Measurements from ENCODE around the gene TTC31.

Gene TTC31

DNA sequence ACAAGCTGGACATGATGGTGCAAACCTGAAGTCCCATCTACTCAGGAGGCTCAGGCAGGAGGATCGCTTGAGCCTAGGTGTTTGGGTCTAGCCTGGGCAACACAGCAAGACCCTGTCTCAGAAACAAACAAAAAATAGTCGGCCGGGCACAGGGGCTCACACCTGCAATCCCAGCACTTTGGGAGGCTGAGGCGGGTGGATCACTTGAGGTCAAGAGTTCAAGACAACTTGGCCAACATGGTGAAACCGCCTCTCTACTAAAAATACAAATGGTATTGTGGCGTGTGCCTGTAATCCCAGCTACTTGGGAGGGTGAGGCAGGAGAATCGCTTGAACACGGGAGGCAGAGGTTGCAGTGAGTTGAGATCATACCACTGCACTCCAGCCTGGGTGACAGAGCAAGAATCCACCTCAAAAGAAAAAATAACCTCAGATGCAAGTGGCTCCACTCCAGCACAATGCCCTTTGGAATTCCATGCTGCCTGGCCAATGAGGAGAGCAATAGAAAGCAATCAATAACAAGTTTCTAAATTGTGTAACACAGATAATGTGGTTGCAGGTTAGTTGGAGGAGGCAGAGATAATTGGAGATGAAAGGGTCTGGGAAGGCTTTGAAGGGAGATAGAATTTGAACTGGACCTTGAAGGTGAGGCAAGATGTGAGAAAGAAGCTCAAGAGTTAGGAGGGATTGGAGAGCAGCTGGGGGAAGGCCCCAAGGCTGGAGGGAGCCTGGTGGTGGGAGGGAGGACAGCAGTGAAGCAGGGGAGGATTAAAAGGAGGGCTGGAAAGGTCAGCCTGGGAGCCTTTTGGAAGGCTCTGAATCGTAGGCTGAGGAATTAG, 6.0 kb downstream of the TTC31 start:
- DNase-seq = no peak

DNA sequence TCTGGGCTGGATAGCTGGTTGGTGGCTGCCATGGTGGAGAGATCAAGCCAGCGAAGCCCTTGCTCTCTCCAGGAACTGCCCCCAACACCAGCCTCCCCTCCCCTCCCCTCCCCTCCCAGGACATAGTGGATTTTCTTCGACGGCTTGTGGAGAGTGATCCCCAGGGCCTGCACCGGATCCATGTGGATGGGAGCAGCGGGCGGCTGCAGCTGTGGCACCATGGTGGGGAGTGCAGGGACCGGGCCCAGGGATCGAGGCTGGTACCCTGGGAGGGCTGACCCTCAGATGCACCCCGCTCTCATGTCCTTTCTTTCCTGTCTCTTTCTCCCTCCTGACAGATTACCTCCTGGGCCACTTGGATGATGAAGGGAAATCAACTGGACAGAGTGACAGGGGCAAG, 7.0 kb downstream of the TTC31 start:
- DNase-seq = no peak

DNA sequence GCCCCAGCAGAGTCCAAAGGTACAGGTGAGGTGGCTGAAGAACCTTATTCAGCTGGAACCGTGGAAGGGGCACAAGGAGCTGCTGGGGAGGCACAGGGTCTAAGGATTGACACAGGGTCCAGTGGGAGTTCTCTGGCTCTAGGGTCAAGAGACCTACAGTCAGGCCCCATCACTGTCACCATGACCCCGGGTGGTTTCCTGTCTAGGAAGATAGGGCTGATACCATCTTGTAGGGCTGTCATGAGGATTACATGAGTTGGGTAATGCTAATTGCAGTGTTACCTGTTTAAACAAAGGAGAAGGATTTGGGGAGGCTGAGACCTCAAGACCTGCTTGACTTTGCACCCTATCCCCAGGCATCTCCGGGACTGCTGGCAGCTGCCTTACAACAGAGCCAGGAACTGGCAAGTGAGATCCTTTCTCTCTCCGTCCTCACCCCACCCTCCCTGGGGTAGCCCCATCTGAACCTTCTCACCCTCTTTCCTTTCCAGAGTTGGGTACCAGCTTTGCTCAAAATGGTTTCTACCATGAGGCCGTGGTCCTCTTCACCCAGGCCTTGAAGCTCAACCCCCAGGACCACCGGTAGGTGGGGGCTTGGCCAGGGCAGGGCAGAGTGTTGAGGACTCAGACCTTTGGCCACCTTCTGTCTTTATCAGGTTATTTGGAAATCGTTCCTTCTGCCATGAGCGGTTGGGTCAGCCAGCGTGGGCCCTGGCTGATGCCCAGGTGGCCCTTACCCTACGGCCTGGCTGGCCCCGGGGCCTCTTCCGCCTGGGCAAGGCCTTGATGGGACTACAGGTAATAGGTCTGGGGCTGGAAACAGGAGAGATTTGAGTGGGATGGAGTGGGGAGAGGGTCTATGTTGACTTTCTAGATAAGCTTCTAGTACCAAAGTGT, 9.0 kb downstream of the TTC31 start:
- no peak for DNase-seq

DNA sequence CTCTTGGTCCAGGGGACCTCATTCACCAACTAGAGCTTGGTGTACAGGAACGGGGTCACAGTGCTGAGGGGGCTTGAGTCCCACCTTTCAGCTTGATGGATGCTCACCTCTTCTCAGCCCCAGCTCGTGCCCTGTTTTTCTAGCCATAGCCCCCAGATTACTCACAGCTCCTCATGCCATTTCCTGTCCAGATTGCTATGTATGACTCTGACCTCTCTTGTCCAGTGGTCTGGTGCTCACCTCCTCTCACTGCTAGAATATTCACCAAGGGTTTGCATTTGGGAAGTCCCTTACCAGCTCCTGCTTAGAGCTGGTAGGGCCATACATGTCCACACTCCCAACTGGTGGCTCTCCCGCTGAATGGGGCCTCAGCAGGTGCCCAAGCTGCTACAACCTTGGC, 10.7 kb downstream of the TTC31 start:
- DNase-seq = no peak

DNA sequence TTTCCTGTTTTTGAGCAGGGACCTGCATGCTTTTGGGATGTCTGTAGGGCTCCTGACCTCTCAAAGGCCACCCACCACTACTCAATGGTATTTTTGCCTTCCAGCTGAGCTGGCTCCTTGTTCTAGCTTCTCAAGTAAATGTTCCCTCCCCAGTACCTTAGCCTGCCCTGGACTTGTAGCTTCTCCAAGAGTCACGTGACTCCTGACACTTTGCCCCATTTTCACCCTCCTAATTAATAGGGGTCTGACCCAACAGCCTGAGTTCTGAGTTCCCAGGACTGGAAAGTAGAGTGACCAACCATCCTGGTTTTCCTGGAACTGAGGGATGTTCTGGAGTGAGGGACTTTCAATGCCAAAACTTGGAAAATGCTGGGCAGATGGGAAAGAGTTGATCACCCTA, 12.6 kb downstream of the TTC31 start:
- DNase-seq = no peak

DNA sequence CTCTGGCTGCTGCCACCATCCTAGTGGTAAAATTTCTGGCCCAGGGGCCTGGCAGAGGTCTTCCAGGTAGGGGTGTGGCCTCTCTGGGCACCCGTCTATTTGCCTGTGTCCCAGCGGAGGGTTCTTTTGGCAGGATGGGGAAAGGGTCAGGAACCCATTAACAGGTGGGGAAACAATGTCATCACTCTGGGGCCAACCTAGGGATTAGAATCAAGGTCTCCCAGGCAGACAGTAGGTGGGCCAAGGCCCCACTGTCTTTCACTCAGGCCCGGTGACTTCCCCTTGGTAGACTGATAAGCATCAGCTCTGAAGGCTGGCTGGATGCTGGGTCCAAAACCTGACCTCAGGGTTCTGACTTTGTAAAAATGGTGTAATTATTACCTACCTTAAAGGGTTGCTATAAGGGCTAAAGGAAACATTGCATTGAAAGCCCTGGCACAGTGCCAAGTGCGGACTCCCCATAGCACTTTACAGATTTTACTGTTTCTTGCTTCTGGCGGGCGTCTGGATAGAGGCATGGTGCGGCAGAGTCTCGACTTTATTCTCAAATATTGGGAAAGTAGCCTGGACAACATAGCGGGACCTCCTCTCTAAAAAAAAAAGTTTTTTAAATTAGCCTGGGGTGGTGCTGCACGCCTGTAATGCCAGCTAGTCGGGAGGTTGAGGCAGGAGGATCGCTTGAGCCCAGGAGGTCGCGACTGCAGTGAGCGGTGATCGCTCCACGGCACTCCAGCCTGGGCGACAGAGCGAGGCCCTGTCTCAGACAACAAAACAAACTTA, 14.3 kb downstream of the TTC31 start:
- no peak for DNase-seq

DNA sequence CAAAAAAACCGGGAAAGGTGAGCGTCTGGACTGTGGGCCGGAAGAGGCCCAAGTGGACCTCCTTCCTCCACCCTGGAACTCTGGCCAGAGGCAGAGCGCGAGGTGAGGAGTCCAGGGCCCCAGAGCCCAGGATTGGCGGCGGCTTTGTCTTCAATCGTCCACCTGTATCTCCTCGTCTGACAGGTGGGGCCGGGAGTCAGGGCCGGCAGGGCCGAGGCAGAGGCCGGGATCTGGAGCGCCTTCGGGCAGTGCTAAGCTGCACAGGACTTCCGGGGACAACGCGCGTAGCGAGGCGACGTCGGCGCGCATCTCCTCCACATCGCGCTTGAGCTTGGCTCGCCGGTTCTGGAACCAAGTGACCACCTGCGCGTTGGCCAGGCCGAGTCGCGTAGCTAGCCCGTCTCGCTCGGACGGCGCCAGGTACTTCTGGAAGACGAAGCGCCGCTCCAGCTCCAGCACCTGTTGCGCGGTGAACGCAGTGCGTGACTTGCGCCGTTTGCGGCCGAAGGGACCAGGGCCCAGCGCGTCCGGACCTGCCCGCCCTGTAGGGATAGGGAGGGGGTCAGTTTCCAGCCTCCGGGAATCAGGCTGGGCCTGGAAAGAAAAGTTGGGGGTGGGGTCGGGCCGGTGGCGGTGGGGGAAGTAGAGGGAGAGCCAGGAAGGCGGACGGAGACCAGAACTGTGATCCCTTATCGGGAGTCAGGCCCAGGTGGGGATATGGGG, 15.1 kb downstream of the TTC31 start:
- DNase-seq = peak in 1 of 2 experiments; percentile 38

DNA sequence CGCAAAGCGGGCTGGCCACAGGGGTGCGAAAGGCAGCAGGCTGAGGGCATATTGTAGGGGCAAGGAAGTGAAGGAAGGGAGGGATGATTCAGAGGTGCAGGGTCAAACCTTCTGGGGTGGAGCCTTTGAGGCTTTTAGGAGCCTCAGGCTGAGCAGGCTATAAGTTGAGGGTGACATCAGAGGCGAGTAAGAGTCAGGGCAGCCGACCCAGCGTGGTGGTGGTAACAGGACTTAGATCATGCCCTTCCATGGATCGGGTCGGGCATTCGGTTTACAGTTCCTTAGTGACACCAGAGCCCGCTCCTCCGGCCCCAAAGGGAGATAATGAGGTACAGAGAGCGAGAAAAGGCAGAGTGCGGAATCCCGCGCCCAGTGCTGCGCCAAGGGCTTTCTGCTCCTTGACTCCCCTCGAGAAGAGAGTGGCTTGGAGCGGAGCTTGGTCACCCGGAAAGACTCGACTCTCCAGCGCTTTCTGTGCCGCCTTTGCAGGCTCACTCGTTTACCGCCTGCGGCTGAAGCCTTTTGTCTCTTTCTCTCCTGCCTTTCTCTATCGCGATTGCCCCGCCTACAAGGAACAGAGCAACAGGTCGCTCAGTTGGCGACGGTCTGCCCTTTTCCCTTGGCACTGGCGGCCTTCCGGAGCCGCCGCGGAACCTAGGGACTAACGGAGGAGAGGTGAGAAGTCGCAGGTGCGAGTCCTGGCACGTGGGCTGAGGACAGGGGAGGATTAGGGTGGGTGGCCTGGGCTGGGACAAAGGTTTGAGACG, 15.8 kb downstream of the TTC31 start:
- no peak for DNase-seq

DNA sequence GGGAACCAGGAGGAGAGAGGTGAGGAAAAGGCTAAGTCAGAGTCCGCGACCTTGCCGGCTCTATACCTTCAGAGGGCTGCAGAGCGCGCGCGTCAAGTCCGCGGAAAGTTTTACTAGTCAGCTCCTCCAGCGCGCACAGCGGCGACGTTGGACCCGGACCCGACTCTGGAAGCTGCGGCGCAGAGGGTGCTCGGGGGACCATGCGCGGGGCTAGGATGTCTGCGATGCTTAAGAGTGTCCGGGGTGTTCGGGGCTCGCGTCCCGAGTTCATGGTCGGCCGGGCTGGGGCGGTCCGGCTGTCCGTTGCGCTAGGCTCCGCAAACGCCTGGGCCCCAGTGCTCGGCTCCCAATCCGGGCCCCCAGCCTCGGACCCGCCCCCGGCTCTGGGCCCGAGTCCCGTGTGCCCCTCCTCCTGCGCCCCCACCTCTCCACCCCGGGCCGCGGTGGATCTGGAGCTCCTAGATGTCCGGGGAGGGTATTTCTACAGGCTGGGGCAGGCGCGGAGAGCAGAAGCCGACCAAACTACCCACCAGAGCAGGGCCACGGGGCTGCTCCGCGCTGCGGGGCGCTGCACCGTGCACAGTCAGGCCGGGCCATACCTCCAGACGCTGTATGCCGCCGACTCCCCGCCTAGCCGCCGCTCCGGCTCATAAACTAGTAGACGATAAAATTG, 16.5 kb downstream of the TTC31 start, which contains the start of gene LBX2:
LBX2 (minus strand) TSS at position 337 of the 673 bp plus-strand sequence; CDS start at position 271, 66 bp downstream.
- DNase-seq = peak; percentile 30 to 42

DNA sequence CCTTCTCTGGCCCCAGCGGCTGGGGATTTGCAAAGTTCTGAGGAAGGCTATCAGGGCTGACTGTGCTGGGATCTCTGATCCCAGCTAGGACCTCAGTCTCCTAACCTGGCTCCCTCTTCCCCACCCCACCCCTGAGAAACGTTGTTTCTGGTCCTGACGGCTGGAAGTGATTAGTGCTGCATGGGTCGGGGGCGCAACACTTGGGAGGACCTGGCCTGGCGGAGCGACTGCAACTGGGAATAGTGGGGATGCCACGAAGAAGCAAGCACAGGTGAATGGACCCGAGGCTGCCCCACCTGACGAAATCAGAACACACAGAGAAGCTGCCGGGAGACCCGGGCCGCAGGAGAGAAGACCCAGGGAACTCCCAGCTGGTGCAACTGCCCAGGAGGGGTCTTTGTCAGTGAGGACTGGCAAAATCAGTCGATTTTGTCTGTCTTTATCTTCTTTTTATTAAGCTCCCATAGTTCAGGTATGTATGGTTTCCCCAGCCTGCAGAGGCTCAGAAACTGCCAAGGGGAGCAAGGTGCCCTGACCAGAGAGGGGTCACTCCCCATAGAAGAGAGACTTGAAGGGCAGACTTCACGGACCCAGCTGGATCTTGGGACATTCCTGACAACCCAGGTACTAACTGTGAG, 17.2 kb downstream of the TTC31 start:
- DNase-seq = no peak

DNA sequence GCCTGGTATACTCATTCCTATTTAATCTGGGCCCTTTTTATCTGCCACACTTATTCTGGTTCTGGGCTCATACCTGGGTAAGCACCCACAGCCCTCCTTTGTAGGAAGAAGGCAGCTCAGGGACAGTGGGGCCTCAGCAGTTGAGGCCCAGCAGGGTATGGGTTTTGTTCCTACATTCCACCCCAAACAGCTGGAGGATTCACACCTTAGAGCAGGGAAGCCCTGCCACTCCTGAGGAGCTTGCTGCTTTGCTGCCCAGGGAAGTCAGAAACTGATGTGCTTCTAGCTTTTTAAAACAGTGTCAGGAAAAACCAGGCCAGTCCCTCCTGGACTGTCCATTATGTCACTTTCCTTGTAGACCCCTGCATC, 17.7 kb downstream of the TTC31 start:
- DNase-seq = no peak

DNA sequence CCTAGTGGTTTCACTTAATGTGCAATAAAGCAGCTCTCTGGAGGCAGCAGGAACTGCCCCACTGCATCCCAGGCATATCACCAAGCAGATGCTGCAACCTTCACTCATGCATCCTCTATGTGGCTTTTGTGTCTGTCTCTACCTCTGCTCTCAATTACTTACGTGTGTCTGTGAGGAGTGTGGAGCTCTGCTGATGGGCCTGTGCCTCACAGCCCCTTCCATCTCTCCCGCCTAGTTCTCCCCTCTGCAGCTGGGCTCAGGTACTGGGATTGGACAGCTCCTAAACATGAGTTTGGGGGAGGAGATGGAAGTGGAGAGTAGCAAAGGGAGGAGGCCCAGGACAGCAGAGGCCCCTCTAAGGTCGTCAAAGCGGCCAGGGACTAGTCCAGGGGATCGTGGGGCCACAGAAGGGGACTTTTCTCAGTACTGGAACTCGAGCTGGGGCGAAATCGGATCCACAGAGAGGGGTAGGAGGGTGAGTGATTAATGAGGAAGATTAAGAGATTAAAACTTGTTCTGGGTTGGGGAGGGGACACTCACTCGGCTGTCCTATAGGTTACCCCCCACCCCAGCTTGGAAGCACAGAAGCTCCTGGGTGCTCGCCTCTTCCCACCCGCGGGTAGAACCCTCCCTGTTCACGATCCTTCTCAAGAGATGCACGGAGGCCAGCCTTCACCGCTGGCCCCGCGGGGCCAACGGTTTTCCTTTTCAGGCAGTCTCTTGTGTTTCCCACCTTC, 18.6 kb downstream of the TTC31 start:
- no peak for DNase-seq

DNA sequence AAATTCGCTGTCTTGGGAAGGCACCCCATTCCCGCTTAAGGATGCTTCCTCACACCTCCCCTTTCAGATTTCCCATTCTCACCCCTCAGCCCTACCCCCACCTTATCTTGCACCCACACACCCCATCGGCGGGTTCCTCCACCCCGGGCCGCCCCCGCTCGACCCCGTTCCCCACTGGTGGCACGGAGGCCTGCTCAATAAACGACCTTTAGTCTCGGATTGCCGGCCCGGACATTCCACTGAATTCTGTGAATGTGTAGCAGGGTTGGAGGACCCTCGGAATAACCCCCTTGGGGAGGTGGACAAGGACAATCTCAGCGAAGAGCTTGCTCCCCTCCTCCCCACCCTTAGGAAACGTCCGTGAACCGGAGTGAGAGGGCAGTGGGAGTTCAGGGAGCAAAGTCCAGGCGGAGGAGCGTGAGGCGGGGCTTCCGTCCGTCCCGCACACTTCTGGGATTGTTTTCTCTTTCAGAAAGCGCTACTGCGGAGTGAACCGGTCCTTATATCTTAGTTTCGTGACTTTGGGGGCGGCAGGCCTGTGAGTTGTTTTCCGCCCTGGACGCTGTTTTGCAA, 19.4 kb downstream of the TTC31 start:
- no peak for DNase-seq

DNA sequence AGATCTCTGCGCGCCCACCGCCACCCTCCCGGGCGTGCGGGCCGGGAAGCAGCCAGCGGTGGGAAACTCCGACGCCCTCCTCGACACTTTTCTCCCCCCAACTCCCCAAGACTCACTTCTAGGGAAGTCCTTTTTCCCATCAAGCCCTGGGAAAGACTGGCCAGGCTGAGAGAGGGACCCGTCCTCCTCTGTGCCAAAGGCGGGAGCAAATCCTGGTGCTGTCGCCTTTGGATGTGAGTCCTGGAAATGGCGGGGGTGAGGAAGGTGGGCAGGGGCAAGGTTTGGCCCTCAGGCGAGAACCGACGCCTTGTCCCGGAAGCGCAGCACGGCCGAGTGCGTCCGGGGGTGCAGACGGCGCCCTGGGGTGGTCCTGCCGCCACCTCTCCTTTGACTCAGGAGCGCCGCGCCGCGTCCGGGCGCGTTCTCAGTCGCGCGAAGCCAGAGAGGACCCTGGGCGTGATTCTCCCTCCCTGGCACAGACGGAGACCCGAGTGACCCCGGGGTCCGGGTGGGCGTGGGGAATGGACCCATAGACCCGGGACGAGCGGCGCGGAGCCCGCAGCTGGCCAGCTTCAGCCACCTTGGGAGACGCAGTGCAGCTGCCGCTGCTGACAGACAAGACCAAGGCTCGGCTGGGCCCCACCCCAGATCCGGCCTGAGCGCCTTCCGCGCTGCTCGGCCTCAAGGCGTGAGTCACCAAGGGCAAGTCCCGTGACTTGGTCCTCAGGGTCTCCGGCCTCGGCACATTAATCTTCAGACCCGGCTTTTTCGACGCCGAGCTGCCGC, 20.0 kb downstream of the TTC31 start:
- peak; percentile 21 to 45 for DNase-seq

DNA sequence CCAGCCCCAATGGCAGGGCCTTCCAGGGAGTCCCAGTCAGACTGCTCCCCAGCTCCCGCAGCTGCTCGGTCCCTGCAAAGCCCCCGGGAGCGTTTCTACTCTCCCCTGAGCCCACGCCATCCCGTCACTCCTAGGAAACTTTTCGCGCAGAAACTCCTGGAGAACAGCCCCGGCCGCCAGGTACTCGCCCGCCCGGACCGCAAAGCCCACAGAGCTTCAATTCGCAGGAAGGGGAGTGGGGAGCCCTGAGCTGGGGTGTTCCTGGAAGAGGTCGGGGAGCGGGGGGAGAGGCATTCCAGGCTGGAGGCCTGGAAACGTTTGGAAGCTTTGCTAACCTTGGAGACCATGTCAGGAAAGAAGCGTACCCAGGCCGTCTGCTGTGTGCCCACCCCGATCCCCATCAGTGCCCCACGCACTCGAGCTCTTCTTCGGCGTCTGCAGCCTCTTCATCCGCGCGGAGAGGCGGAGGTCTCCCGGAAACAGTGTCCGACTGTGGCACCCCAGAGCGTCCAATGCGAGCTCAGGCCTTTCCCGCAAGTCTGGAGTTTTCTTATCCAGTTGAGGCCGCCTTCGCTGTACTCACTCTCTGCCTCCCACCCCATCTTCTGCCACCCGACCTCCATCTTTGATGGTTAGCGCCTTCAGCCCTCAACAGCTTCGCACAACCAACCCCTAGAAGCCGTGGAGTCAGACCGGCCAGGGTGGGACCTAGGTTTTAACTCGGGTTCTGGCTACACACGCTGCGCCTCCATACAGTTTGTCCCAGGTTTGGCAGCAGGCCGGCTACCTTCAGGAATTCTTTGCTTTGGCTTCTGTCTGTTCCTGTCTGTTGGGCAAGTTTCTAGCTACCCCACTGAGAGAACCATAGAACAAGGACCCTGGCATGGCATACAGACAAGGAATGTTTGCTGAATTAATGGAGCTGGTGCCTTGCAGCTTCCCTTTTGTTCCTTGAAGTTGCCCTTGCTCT, 20.9 kb downstream of the TTC31 start:
- DNase-seq = no peak

DNA sequence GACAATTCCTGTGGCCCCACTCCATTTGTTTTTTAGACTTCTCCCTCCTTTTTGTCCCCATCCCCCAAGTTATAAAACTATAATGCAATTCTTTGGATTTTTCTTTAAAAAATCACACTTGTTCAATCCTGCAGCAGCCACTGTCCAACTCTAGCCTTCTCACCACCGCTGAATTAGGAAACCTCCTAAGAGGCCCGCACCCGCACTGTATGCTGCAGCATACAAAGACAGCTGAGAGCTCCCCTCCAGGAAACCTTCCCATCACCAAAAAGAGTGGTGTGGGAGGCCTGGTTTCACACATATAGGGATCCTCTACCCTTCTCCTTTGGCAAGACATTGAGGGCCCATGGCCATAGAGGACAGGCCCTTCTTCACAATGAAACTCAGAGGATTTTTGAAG, 21.7 kb downstream of the TTC31 start:
- no peak for DNase-seq
